ENCODE measurements around the gene PDLIM3.

PDLIM3 gene

DNA sequence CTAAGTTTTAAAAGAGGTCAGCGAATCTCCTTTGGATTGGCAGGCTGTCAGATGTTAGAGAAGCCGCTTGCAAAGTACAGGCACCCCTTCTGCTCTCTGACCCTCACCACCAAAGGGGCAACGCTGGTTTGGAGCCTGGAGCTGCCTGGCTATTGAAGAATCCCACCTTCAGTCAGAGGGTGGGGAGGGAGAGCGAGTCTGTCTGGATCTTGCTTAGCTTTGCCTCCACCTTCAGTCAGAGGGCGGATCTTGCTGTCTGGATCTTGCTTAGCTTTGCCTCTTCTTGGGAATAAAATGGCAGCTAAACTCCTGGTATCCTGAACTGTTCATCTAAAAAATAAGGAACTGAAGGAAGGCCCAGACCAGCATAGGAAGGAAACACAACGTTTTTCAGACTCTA lies 71.1 kb downstream of the PDLIM3 start:
- H3K27me3 ChIP-seq (ENCODE audit: insufficient read depth, low read length, poor library complexity): peaks cover 10% of the 10 kb centered on the region
- DNase-seq (no peak), ATAC-seq (ENCODE audit: insufficient read depth, low read depth) (no peak)
- no peak overlapping the region for H3K4me2 ChIP-seq (ENCODE audit: insufficient read depth, low read length)
- no peak overlapping the region for H3K4me3 ChIP-seq (ENCODE audit: low read depth in 1 of 2, low read length in 2 of 2)
- no peak for TF ChIP-seq EZH2 (IDR thresholded peaks at IDR 0.05; ENCODE audit: borderline replicate concordance, low read depth, low read length, severe bottlenecking)
- TF ChIP-seq, protein P1, sequence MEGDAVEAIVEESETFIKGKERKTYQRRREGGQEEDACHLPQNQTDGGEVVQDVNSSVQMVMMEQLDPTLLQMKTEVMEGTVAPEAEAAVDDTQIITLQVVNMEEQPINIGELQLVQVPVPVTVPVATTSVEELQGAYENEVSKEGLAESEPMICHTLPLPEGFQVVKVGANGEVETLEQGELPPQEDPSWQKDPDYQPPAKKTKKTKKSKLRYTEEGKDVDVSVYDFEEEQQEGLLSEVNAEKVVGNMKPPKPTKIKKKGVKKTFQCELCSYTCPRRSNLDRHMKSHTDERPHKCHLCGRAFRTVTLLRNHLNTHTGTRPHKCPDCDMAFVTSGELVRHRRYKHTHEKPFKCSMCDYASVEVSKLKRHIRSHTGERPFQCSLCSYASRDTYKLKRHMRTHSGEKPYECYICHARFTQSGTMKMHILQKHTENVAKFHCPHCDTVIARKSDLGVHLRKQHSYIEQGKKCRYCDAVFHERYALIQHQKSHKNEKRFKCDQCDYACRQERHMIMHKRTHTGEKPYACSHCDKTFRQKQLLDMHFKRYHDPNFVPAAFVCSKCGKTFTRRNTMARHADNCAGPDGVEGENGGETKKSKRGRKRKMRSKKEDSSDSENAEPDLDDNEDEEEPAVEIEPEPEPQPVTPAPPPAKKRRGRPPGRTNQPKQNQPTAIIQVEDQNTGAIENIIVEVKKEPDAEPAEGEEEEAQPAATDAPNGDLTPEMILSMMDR (IDR thresholded peaks at IDR 0.05; ENCODE audit: borderline replicate concordance, extremely low read depth, low read length, poor library complexity, severe bottlenecking): no peak
- no peak overlapping the region for H2AFZ ChIP-seq (ENCODE audit: low read depth, low read length)
- H3K9me3 ChIP-seq (ENCODE audit: insufficient read depth, low read length, severe bottlenecking): no peaks in the 10 kb centered on the region
- no peaks in the 10 kb centered on the region for H4K20me1 ChIP-seq (ENCODE audit: insufficient read depth, low read length)
- no peaks in the 10 kb centered on the region for H3K79me2 ChIP-seq (ENCODE audit: insufficient read depth, low read length)
- H3K27ac ChIP-seq (ENCODE audit: low read length): no peak overlapping the region
- H3K36me3 ChIP-seq (ENCODE audit: insufficient read depth, low read length): no peaks in the 10 kb centered on the region
- H3K4me1 ChIP-seq (ENCODE audit: insufficient read depth, low read length): no peaks in the 10 kb centered on the region
- no peak overlapping the region for H3K9ac ChIP-seq (ENCODE audit: low read depth, low read length)

DNA sequence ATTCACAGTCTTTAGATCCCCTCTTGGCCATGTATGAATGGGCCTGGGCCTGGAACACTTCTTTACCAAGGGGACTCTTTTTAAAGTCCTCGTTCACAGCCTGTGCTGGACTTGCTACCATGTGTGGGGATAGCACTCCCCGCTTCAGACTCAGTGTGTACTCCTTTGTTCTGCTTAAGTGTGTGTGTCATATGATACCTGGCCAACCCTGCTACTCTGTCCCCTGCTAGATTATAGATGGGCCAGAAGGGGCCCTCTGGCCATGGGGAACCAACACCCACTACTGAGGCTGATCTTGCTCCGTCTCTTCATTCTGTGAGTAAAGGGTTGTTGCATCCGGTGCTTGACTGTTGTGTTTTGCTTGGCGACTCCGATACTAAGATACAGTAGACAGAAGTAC lies 71.8 kb downstream of the PDLIM3 start:
- DNase-seq (no peak), ATAC-seq (ENCODE audit: insufficient read depth, low read depth) (no peak)
- no peak overlapping the region for H3K9ac ChIP-seq (ENCODE audit: low read depth, low read length)
- H3K4me2 ChIP-seq (ENCODE audit: insufficient read depth, low read length): no peak overlapping the region
- H3K27me3 ChIP-seq (ENCODE audit: insufficient read depth, low read length, poor library complexity): peaks cover 10% of the 10 kb centered on the region
- H2AFZ ChIP-seq (ENCODE audit: low read depth, low read length): no peak overlapping the region
- no peaks in the 10 kb centered on the region for H3K79me2 ChIP-seq (ENCODE audit: insufficient read depth, low read length)
- no peaks in the 10 kb centered on the region for H3K9me3 ChIP-seq (ENCODE audit: insufficient read depth, low read length, severe bottlenecking)
- no peaks in the 10 kb centered on the region for H3K36me3 ChIP-seq (ENCODE audit: insufficient read depth, low read length)
- TF ChIP-seq EZH2 (IDR thresholded peaks at IDR 0.05; ENCODE audit: borderline replicate concordance, low read depth, low read length, severe bottlenecking): no peak
- TF ChIP-seq, protein P1 (IDR thresholded peaks at IDR 0.05; ENCODE audit: borderline replicate concordance, extremely low read depth, low read length, poor library complexity, severe bottlenecking): no peak
- H3K4me3 ChIP-seq (ENCODE audit: low read depth in 1 of 2, low read length in 2 of 2): no peak overlapping the region
- no peaks in the 10 kb centered on the region for H3K4me1 ChIP-seq (ENCODE audit: insufficient read depth, low read length)
- H4K20me1 ChIP-seq (ENCODE audit: insufficient read depth, low read length): no peaks in the 10 kb centered on the region
- H3K27ac ChIP-seq (ENCODE audit: low read length): no peak overlapping the region

DNA sequence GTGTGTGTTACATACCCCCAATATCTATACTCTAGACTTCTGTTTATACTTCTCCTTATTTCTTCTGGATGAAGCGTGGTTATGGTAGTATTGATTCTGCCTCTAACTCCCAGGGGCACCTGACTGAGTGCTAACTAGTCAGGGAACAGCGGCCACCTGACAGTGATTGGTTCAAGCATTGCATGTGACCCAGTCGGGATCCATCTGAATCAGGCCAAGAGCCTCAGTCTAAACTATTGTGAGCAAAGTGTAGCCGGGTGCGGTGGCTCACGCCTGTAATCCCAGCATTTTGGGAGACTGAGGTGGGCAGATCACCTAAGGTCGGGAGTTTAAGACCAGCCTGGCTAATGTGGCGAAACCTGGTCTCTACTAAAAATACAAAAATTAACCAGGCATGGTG lies 73.7 kb downstream of the PDLIM3 start:
- ATAC-seq (ENCODE audit: insufficient read depth, low read depth) (no peak), DNase-seq (no peak)
- Histone ChIP-seq H3K4me1 (ENCODE audit: insufficient read depth, low read length) (no peaks in the 10 kb centered on the region), H3K27me3 (ENCODE audit: insufficient read depth, low read length, poor library complexity) (peaks cover 15% of the 10 kb centered on the region), H3K9me3 (ENCODE audit: insufficient read depth, low read length, severe bottlenecking) (no peaks in the 10 kb centered on the region), H3K4me3 (ENCODE audit: low read depth in 1 of 2, low read length in 2 of 2) (no peak overlapping the region), H3K4me2 (ENCODE audit: insufficient read depth, low read length) (no peak overlapping the region), H2AFZ (ENCODE audit: low read depth, low read length) (no peak overlapping the region), H4K20me1 (ENCODE audit: insufficient read depth, low read length) (no peaks in the 10 kb centered on the region), H3K9ac (ENCODE audit: low read depth, low read length) (no peak overlapping the region), H3K36me3 (ENCODE audit: insufficient read depth, low read length) (no peaks in the 10 kb centered on the region), H3K27ac (ENCODE audit: low read length) (no peak overlapping the region), H3K79me2 (ENCODE audit: insufficient read depth, low read length) (no peaks in the 10 kb centered on the region)
- TF ChIP-seq, protein P1 (IDR thresholded peaks at IDR 0.05; ENCODE audit: borderline replicate concordance, extremely low read depth, low read length, poor library complexity, severe bottlenecking): no peak
- no peak for TF ChIP-seq EZH2 (IDR thresholded peaks at IDR 0.05; ENCODE audit: borderline replicate concordance, low read depth, low read length, severe bottlenecking)

DNA sequence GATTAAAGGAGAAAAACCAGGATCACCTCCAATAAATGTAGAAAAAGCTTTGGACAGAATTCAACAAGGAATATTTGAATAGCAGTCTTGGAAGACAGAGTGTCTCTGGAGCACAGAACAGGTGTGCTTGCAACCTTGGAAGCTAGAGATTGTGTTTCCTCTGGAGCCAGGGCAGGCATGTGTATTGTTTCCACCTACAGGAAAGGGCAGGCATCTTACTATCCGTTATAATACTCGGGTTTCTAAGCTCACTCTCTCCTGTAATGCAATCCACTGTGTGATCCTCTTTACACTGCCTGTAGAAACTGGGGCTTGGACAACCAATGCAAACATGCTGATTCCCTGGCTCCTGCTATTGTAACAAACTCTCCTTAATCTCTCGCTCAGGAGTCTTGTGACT lies 78.2 kb downstream of the PDLIM3 start:
- H3K9me3 ChIP-seq (ENCODE audit: insufficient read depth, low read length, severe bottlenecking): no peaks in the 10 kb centered on the region
- H3K9ac ChIP-seq (ENCODE audit: low read depth, low read length): no peak overlapping the region
- ATAC-seq (ENCODE audit: insufficient read depth, low read depth): no peak
- H3K4me3 ChIP-seq (ENCODE audit: low read depth in 1 of 2, low read length in 2 of 2): no peak overlapping the region
- no peak overlapping the region for H3K27ac ChIP-seq (ENCODE audit: low read length)
- H3K4me2 ChIP-seq (ENCODE audit: insufficient read depth, low read length): no peak overlapping the region
- H4K20me1 ChIP-seq (ENCODE audit: insufficient read depth, low read length): no peaks in the 10 kb centered on the region
- TF ChIP-seq, protein P1 (IDR thresholded peaks at IDR 0.05; ENCODE audit: borderline replicate concordance, extremely low read depth, low read length, poor library complexity, severe bottlenecking): no peak
- no peak for TF ChIP-seq EZH2 (IDR thresholded peaks at IDR 0.05; ENCODE audit: borderline replicate concordance, low read depth, low read length, severe bottlenecking)
- H2AFZ ChIP-seq (ENCODE audit: low read depth, low read length): no peak overlapping the region
- no peak for DNase-seq
- no peaks in the 10 kb centered on the region for H3K36me3 ChIP-seq (ENCODE audit: insufficient read depth, low read length)
- H3K4me1 ChIP-seq (ENCODE audit: insufficient read depth, low read length): no peaks in the 10 kb centered on the region
- H3K79me2 ChIP-seq (ENCODE audit: insufficient read depth, low read length): no peaks in the 10 kb centered on the region
- H3K27me3 ChIP-seq (ENCODE audit: insufficient read depth, low read length, poor library complexity): peaks cover 8% of the 10 kb centered on the region

Data from DND-41 (cell line).